ENCODE data around the gene SDK2.
"Not testable (repeated sequence)": the region's sequence is repeated elsewhere in the genome, so short reads cannot be mapped to it uniquely, and the experiment has no call there.

SDK2 gene

DNA sequence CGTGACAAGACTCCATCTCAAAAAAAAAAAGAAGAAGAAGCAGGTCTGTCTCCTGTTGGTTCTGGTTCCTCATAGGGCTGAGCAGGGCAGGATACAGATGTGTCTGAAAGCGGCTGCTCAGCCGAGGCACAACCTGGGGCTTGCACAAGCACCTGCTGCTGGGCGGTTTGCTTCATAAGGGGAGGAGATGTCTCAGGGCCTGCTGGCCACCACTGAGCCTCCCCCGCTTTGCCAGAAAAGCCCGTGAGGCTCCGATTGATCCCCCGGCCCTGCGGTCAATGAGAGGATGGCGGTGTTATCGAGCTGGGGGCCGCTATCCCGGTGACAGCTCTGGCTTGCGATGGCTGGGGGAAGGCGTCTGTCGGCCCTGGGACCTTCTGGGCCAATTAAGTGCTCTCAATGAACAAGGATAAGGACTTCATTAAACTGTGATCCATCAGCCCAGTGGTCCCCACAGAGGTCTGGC, 162.0 kb downstream of the SDK2 start:
- DNase-seq (ENCODE audit: low read depth), result no peak

DNA sequence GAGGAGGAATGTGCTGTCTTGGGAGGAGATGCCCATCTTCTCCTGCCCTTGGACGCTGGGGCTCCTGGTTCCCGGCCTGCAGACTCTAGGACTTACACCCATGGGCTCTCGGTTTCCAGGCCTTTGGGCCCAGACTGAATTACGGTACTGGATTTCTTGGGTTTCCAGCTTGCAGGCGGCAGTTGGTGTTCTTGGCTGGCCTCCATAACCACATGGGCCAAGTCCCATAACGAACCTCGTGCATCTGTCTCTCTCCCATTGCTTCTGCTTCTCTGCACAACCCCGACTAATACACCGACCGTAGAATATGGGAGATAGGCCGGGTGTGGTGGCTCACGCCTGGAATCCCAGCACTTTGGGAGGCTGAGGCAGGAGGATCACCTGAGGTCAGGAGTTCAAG, 162.6 kb downstream of the SDK2 start:
- no peak for DNase-seq (ENCODE audit: low read depth)

DNA sequence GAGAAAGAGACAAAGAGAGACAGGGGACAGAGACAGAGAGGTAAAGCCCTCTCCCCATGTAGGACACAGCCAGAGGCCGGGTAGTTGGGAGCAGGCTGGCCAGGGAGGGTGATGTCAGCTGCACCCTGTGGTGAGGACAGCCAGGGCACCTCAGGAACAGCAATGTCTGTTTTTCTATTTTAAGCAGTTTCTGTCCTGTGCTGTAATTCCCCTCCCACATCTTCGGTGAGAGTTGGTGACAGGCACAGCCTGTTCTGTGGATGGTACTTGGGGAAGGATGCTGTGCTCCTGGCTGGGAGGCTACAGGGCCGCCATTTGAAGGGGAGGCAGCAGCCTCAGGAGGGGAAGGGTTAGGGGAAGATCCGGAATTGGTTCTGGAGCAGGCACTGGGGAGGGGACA, 163.5 kb downstream of the SDK2 start:
- no peak for DNase-seq (ENCODE audit: low read depth)

DNA sequence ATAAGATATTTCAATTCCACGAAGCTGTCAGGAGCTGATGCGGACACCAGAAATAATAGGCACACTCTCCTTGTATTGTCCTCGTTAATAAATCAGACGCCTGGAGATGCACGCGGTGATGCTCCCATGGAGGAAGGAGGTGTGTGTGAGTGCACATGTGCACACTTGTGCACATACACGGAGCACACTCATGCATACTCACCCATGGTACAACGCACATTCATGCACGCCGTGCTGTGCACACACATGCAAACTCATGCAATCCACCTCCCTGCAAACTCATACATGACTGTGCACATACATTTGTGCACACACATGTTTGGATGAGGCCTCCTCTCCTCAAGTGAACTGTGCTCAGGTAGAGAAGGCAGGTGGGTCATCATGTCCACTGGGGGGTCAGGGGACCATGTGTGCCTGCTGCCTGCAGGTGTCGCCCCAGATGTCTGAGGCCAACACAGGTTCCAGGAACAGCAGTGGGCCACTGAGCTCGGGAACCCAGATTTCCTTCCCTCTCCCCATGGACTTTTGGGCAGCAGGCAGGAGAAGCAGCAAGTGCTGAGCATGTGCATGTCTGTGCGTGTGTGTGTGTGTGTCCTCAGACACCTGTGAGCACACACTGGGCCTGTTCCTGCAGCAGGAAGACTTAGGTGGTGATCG, 165.3 kb downstream of the SDK2 start:
- no peak for DNase-seq (ENCODE audit: low read depth)

DNA sequence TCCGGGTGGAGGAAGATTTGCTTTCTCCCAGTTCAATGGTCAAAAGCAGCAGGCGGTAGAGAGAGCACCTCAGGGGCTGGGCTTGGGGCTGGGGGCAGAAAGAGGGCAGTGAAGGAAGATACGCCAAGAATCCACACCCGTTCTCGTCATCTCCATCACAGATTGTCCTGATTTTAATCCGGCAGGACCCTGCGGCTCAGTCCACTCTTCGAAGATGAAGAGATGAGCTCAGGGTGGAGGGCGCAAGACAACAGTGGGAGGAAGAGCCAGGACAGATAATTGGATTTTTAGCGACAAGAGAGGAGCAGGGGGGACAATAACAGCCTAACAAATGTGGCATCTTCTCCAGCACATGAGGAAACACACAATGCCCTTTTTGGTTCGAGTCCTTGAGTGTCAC, 165.9 kb downstream of the SDK2 start:
- no peak for DNase-seq (ENCODE audit: low read depth)

DNA sequence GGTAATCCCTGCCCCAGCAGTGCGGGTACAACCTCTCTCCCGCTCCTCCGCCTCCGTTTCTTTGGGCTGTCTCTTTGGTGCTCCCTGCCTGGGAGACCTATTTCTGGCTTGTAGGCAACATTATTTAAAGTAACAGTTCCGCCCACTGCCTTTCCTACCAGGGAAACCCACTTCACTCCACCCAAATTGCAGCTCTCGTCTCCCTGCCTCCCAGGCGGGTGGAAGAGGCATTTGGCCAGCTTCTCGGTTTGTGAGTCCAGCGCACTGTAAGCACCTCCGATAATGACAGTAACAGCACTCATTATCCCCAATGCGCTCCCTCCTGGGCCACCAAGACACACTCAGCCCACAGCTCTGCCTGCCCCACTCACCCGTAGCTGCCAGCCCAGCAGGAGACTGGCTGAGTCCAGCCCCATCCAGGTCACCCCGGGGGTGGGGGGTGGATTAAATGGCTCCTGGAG, 167.3 kb downstream of the SDK2 start:
- DNase-seq (ENCODE audit: low read depth), result no peak

DNA sequence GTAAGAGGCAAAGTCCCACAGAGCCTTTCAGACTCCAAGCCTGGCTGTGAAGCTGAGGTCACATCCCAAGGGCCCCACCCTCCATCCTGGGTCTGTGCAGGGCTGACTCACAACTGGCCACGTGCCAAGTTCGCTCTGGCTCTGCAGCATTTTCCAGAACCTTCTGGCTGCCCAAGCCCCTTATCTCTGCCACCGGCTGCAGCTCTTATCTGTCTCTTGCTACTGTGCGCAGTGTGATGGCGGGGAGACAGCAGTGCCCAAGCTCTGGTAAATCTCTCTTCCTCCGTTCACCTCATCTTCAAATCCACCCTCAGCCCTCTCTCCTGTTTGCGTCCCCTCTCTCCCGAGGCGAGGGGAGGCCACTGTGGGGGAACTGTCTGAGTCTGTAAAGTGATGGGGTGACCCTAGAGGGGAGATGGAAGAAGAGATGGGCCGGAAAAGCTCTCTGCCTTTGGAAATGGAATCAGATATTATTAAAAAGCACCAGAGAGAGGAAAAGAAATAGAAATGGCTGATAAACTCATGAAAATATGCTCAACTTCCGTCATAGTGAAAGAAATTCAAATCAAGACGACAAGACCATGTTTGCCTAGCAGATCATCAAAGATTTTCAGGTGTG, 169.8 kb downstream of the SDK2 start:
- DNase-seq (ENCODE audit: low read depth), result peak; percentile 70

DNA sequence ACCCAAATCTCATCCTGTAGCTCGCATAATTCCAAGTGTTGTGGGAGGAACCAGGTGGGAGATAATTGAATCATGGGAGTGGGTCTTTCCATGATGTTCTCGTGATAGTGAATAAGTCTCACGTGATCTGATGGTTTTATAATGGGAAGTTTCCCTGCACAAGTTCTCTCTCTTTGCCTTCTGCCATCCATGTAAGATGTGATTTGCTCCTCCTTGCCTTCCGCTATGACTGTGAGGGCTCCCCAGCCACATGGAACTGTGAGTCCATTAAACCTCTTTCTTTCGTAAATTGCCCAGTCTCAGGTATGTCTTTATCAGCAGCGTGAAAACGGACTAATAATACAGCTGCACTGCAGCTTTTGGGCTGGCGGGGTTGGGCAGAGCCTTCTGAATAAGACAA, 171.5 kb downstream of the SDK2 start:
- DNase-seq (ENCODE audit: low read depth), result not testable (repeated sequence)

DNA sequence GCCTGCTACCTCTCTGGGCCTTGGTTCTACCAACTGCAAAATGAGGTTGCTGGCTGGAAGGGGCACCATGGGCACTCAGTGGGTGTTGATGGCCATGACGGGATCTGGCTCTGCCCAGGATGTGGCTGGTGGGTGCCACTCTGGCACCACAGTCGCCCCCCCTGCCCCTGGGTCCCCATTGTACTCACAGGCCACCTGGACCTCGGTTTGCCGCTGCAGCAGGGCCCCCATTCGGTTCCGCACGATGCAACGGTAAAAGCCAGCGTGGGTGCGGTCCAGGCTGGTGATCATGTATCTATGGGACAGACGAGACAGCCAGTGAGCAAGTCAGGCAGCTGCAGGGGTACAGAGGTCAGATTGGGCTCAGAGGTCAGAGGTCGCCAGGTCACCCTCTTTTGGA, 172.3 kb downstream of the SDK2 start:
- DNase-seq (ENCODE audit: low read depth), result no peak

DNA sequence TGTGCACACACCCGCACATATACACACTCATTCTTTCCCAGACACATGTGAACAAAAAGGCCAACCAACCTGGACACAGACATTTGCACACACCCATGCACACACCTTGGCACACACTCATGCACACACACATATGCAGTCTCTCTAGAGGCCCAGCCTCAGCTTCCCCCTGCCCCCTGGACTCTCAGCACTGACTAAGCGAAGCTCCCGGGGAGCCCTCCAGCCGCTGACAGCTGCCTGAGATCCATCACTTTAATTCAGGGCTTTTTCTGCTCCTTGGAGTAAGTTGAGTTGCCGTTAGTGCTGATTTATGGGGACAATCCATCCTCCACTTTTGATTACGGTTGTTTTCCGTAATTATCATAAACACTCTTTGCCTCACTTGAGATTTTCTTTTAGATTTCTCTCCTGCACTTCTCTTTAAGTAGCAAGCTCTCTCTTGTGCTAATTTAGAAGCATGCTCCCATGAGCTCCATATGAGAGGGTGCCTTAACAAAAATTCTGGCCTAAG, 173.9 kb downstream of the SDK2 start:
- no peak for DNase-seq (ENCODE audit: low read depth)

DNA sequence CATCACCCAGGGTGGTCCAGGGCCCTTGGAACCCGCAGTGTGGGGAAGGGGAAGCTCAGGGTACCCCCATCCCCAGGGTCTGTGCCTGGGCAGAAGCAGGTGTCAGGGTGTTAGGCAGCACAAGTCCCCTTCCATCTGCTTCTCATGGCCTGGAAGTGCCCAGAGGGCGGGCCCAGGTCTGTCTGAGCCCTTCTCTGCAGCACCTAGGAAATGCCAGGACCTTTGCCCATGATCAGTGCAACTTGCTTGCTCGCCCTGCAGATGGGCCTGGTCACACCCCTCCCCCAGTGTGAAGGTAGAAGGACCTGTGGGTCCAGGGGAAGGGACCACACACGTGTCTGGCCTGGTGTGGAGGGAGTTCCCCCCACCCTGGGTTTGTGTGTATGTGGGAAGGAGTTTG, 174.9 kb downstream of the SDK2 start:
- no peak for DNase-seq (ENCODE audit: low read depth)

DNA sequence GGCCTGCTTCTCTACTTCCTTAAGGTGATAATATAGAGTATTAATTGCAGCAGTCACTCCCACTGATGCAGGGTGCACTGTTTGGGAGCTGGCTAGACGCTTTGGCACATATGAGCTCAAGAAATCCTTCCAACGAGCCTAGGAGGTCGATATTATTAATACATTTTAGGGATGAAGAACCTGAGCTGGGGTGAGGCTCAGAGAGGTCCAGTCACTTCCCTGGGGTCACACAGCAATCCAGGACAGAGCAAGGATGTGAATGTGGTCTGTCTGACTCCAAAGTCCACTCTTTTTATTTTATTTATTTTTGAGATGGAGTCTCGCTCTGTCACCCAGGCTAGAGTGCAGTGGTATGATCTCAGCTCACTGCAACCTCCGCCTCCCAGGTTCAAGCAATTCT, 176.0 kb downstream of the SDK2 start:
- DNase-seq (ENCODE audit: low read depth), result no peak

DNA sequence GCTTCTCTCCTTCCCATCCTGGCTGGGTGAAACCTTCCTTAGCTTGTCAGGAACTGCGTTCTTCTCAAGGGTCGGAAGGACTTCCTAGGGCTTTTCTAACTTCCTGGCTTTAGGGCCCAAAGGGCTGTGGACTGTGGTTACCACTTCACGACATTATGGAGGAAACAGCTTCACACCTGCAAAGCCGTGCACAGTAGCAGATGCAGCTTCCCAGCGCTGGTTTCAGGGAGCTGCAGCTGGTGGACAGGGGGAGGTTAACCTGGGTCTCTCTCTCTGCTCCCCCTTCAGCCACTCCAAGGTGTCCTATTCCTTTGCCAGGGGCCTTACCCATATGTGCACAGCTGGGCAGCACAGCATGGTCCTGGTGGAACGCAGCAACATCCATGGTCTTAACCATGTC, 176.6 kb downstream of the SDK2 start:
- no peak for DNase-seq (ENCODE audit: low read depth)

DNA sequence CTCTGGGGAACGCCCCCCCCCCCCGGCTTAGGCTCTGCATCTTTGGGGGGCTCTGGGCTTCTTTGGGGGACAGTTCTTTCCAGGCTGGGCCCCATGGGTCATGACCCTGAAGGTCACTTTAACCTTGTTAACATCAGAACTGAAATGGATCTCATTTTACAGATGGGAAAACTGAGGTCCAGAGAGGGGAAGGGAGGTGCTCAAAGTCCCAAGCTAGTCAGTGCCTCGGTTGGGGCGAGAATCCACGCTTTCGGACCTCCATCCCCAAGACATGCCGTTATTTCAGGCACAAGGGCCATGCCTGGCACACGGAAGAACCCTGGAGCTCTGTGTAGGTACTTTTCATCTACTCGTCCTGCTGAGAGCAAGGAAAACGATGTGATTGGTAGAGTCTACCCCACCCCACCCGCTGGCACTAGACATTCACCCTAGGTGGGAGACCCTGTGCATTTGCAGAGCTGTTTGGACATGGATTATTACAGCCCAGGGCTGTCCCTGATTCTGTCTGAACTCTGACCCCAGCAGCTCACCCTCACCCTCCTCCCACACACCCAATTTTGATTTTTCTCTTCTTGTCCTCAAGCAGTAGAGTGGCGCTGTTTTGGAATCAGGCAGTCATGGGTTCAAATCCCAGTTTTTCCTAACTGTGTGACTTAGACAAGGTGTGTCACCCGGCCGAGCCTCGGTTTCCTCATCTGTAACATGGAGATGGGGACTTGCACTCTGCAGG, 177.4 kb downstream of the SDK2 start:
- DNase-seq (ENCODE audit: low read depth), result no peak

DNA sequence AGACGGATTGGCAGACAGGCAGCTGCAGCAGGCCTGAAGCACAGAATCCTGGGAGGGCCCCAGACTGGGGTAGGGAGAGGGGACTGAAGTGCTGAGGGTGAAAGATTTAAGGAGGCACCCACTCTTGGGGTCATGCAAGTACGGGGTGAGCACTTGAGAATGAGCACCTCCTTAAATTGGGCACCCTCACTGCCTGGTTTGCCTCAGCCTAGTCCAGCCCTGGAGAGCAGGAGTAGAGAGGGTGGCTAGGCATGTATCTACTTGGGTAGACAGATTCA, 178.4 kb downstream of the SDK2 start:
- no peak for DNase-seq (ENCODE audit: low read depth)

DNA sequence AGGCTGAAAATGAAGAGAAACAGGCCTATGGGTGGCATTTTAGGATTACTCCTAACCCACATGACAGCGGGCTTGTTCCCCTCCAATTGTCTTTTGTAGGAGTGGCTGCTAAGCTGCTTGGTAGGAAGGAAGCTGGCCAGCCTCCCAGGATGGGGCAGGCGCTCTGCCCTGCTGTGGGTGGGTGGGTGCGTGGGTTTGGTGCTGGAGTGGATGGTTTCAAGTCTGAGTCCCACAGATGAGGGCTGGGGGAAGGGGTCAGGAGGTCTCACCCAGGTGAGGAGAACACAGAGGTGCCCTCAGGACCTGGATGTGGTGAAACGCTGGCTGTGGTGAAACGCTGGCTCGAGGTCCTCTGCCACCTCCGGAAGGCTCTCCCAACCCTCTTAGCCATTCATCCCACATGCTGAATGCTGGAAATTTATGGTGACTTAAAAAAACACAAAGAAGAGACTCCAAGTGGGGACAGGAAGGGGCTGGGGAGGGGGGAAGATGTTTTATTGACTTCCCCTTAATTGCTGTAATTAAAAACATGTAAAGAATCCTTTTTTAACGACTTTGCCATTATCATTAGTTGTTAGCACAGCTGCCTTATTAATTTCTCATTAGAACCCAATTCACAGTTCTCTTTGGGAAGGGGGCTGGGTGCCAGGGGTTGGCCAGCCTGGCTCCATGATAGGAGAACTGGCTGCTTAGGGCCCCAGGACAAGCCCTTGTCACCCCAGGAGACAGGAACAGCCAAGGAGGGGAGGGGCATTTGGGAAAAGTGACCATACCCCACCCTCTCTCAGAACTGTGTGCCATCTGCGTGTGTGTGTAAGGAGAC, 178.9 kb downstream of the SDK2 start:
- no peak for DNase-seq (ENCODE audit: low read depth)

DNA sequence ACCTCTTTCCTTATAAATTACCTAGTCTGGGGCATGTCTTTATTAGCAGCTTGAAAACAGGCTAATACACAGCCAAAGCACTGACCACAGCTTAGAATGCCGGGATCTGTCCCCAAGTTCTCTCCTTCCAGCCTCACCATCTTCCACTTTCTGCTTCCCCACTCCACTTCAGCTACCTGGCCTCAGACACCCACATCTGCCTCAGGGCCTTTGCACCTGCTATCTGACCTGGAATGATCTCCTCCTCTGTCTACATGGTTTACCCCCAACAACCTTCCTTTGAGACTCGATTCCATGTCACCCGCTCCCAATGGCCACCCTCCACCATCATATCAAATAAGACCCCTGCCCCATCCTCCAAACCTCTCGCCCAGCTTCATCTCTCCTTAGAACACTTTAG, 179.8 kb downstream of the SDK2 start:
- DNase-seq (ENCODE audit: low read depth), result no peak

DNA sequence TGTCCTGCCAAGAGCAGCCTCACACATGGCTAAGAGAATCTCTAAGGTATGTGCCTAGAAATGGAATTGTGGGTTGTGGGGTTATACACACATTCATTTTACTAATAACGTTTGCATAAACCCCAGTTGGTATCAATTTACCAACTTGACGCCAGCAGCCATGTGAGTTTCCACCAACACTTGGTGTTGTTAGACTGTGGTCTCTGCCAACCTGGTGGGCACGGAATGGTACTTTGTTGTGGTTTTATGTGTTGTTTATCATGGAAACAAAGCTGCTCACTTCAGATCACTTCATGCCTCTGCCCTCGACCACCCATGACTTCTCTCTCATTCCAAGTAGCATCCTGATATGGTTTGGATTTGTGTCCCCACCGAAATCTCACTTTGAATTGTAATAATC, 180.4 kb downstream of the SDK2 start:
- DNase-seq (ENCODE audit: low read depth), result no peak

DNA sequence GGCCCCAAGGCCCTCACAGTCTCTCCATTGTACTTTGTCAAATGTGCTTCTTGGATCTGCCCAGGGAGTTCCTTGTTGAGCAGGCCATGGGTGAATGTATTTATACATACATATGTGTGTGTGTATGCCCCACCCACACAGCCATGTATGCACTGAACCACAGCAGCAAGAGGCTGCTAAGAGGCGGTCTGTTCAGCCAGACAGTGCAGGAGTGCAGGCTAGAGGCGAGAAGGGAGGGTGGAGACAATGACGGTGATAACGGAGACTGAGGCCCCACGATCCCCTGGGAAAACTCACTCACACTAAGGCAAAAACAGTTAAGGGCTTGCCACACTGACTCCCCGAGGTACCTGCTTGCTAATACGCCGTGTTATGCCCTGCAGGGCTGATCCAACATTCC, 181.4 kb downstream of the SDK2 start:
- DNase-seq (ENCODE audit: low read depth), result no peak

DNA sequence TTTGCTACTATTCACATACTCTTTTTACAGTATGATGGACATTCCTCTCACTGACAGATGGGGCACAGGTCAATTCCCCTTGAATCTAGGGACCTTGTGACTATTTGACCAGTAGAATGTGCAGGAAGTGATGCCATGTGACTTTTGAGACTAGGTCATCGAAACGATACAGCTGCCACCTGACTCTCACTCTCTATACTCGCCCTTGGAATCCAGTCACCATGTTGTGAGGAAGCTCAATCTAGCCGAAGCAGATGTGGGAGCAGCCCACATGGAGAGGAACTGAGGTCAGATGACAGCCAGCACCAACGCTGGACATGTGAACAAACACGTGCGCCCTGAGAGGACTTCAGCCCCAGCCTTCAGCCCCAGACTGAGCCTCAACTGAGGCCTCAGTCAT, 184.3 kb downstream of the SDK2 start:
- DNase-seq (ENCODE audit: low read depth), result no peak

DNA sequence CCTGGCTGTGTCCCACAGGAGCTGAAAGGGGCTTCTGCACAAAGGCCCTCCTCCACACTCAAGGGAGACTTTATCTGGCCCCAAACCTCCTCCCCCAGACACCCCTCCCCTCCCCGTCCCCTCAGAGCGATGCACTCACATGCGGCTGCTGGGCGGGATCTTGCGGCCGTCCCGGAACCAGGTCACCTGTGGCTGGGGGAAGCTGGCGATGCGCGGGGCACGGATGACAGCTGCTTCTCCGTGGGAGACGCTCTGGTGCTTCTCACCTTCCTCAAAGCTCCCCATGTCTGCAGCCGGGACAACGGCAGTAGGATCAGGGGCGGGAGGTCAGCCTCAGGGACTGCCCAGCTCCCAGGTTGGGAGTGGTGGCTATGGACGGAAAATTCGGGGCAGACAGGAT, 188.5 kb downstream of the SDK2 start:
- DNase-seq (ENCODE audit: low read depth), result no peak

DNA sequence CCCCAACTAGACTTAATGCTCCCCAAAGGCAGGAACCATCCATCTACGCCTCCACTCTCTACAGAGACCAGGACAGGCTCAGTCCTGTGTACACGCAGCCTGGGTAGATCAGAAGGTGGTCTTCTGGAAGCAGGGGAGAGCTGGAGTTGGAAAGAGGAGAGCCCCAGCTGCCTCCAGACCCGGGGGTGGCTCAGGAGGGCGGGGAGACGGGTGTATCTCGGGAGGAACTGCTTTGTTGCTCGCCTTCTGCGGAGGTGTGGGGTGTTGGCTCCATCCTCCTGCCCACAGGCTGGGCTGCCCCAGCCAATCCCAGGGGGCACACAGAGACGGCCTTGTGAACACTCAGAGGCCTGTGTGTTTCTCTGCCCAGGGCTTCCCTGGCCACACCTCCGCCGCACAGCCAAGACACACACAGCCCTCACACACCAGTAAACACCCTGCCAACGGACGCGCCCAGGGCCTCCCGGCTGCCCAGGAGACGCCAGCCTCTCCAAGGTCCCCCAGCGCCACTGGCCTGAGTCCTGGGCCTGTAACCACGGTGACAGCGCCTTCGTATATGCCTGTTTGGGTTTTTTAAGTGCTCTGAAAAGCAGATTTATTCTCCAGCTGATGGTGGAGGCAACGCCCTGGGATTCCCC, 189.1 kb downstream of the SDK2 start:
- no peak for DNase-seq (ENCODE audit: low read depth)

All from iris pigment epithelial cell (primary cell).